Hepatocyte (in vitro differentiated cells): ENCODE measurements around the gene ENDOD1. TPM values are rescaled to one million over a fixed set of nuclear protein-coding genes. Genes with fewer than 3 reads are reported as not detected.

ENCODE experiments used
- DNase-seq: peaks from one replicate; pipeline ENCODE4 v3.0.0-alpha.2; 2016; ENCODE audit warnings: low spot score
- H2AFZ ChIP-seq: fragments of 200-600 bp; sonication (generic); 2 replicates; pipeline ENCODE4 v1.6.0; 2016; ENCODE audit warnings: antibody characterized with exemption, mild to moderate bottlenecking
- H3K27ac ChIP-seq: fragments of 200-600 bp; sonication (generic); 2 replicates; pipeline ENCODE4 v1.5.1; 2016; ENCODE audit warnings: mild to moderate bottlenecking
- H3K27me3 ChIP-seq: fragments of 200-600 bp; sonication (generic); 2 replicates; pipeline ENCODE4 v1.6.1; 2016
- H3K36me3 ChIP-seq: fragments of 200-600 bp; sonication (generic); replicated peaks from 2 replicates; pipeline ENCODE4 v1.5.1; 2016; ENCODE audit warnings: low read depth; ENCODE audit not compliant: insufficient read depth
- H3K4me1 ChIP-seq: fragments of 200-600 bp; sonication (generic); 2 replicates; pipeline ENCODE4 v1.5.1; 2016; ENCODE audit warnings: mild to moderate bottlenecking, moderate library complexity; ENCODE audit not compliant: insufficient read depth
- H3K4me2 ChIP-seq: fragments of 200-600 bp; sonication (generic); 2 replicates; pipeline ENCODE4 v1.6.0; 2016
- H3K4me3 ChIP-seq: fragments of 200-600 bp; sonication (generic); 2 replicates; pipeline ENCODE4 v1.5.1; 2016; ENCODE audit warnings: mild to moderate bottlenecking
- H3K79me2 ChIP-seq: fragments of 200-600 bp; sonication (generic); 2 replicates; pipeline ENCODE4 v1.6.0; 2017; ENCODE audit warnings: mild to moderate bottlenecking
- H3K9me2 ChIP-seq: fragments of 200-600 bp; sonication (generic); replicated peaks from 2 replicates; pipeline ENCODE4 v1.6.0; 2017; ENCODE audit warnings: mild to moderate bottlenecking; ENCODE audit not compliant: insufficient read depth
- H3K9me3 ChIP-seq: fragments of 200-600 bp; sonication (generic); 2 replicates; pipeline ENCODE4 v1.5.1; 2016; ENCODE audit warnings: low read depth, mild to moderate bottlenecking
- H4K20me1 ChIP-seq: fragments of 200-600 bp; sonication (generic); 2 replicates; pipeline ENCODE4 v1.6.0; 2016; ENCODE audit warnings: mild to moderate bottlenecking; ENCODE audit not compliant: insufficient read depth, poor library complexity, severe bottlenecking
- EZH2 ChIP-seq: fragments of 200-600 bp; sonication (generic); IDR thresholded peaks from 2 replicates; pipeline ENCODE4 v1.6.1; 2016; ENCODE audit warnings: antibody characterized with exemption, mild to moderate bottlenecking, borderline replicate concordance
- EZH2phosphoT487 ChIP-seq: fragments of 200-600 bp; sonication (generic); IDR thresholded peaks from one replicate; pipeline ENCODE4 v1.6.1; 2018; ENCODE audit warnings: antibody characterized with exemption, mild to moderate bottlenecking, low read depth, moderate library complexity; ENCODE audit not compliant: unreplicated experiment, severe bottlenecking
- WGBS: methylation state at CpG from one replicate; pipeline ENCODE4 v1.1.6; 2016; ENCODE audit warnings: low lambda C conversion rate; ENCODE audit errors: missing lambda C conversion rate; 5-methylcytosine and 5-hydroxymethylcytosine counted together
- polyA plus RNA-seq: library from polyadenylated mRNA; unstranded; fragments of >200 nt; fragmentation: Nextera tagmentation; extraction: Ambion mirVana; gene quantifications from 2 replicates; pipeline ENCODE4 v1.2.1, GENCODE V29; 2016
- total RNA-seq: library from RNA; depleted of rRNA; stranded (reverse); fragments of >200 nt; gene quantifications from 2 replicates; pipeline ENCODE4 v1.2.3, GENCODE V29; 2014
- TF ChIP-seq, protein P1 (sequence below): fragments of 200-600 bp; sonication (generic); IDR thresholded peaks from 2 replicates; pipeline ENCODE4 v1.5.1; 2016; ENCODE audit warnings: antibody characterized with exemption, mild to moderate bottlenecking; ENCODE audit not compliant: poor library complexity

ENDOD1 gene
- total and polyA plus RNA-seq, 2 experiments from 2014 or later: 10.4 to 26.6 TPM

DNA sequence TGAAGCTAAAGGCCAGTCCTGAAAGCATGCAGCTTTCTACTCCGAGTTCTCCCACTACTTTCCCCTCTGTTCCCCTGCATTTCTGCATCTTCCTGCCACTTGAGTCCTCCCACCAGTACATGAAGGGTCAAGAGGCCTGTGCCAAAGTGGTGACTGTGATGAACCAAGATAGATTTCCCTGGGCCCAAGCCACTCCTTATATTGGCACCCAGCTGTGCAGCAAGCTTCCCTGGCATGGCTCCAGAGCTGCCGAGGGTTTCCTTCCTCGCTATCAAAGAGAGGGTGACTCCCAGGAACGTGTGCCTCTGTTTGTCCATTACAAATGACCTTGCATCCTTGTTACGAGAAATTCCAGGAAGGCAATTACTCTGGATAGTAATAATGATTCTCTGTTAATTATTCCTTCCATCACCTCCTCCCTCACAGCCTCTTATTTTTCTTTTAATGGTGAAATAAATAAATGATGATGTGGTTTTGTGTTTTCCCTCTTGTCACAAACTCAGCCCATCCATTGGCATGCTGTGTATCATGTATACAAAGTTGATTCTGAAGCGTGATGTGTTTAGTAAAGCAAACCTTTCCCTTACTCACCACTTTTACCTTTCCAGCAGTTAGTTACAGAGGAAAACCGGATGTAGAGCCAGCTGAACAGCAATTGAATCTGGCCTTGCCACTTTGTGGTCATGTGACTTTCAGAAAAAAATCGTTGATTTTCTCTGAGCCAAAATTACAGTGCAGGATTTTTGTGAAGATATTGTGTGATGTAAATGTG is 14.7 kb upstream of the ENDOD1 start:
- Histone ChIP-seq H4K20me1 (no peaks in the 10 kb centered on the region), H2AFZ (no peak overlapping the region), H3K79me2 (peaks cover 19% of the 10 kb centered on the region), H3K4me1 (no peaks in the 10 kb centered on the region), H3K27me3 (no peaks in the 10 kb centered on the region), H3K27ac (no peak overlapping the region), H3K4me3 (no peak overlapping the region), H3K9me2 (no peaks in the 10 kb centered on the region), H3K36me3 (no peaks in the 10 kb centered on the region), H3K4me2 (no peak overlapping the region), H3K9me3 (no peaks in the 10 kb centered on the region)
- DNase-seq: no peak
- WGBS: 73% methylated on average over 8 of the region's 8 CpGs
- TF ChIP-seq, protein P1, sequence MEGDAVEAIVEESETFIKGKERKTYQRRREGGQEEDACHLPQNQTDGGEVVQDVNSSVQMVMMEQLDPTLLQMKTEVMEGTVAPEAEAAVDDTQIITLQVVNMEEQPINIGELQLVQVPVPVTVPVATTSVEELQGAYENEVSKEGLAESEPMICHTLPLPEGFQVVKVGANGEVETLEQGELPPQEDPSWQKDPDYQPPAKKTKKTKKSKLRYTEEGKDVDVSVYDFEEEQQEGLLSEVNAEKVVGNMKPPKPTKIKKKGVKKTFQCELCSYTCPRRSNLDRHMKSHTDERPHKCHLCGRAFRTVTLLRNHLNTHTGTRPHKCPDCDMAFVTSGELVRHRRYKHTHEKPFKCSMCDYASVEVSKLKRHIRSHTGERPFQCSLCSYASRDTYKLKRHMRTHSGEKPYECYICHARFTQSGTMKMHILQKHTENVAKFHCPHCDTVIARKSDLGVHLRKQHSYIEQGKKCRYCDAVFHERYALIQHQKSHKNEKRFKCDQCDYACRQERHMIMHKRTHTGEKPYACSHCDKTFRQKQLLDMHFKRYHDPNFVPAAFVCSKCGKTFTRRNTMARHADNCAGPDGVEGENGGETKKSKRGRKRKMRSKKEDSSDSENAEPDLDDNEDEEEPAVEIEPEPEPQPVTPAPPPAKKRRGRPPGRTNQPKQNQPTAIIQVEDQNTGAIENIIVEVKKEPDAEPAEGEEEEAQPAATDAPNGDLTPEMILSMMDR: no peak
- TF ChIP-seq EZH2phosphoT487: no peak
- no peak for TF ChIP-seq EZH2

DNA sequence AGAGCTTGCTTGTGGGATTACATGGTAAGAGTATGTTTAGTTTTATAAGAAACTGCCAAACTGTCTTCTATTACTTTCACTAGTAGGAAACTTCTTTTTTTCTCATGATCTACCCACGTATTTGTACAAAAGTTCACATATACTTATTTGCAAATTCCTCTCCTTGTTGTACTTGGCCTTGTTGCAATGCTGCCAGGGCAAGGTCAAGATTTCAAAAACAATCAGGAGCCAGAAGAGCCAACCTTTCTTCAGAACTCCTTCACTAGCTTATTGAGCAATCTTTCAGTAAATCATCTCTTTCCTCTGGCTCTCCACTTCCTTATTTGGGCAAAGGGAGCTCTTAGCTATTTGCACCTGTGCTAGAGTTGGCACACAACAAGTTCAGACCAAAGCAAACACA is 13.2 kb upstream of the ENDOD1 start:
- Histone ChIP-seq H3K4me1 (no peaks in the 10 kb centered on the region), H4K20me1 (no peaks in the 10 kb centered on the region), H3K9me2 (no peaks in the 10 kb centered on the region), H3K27ac (peak overlapping the region; percentile 41), H3K36me3 (no peaks in the 10 kb centered on the region), H3K79me2 (peaks cover 6% of the 10 kb centered on the region), H2AFZ (no peak overlapping the region), H3K4me3 (no peak overlapping the region), H3K4me2 (no peak overlapping the region), H3K9me3 (no peaks in the 10 kb centered on the region), H3K27me3 (no peaks in the 10 kb centered on the region)
- TF ChIP-seq, protein P1: no peak
- TF ChIP-seq EZH2phosphoT487: no peak
- TF ChIP-seq EZH2: no peak
- WGBS: 32% methylated on average over 1 of the region's 1 CpG
- DNase-seq: peak; percentile 40

DNA sequence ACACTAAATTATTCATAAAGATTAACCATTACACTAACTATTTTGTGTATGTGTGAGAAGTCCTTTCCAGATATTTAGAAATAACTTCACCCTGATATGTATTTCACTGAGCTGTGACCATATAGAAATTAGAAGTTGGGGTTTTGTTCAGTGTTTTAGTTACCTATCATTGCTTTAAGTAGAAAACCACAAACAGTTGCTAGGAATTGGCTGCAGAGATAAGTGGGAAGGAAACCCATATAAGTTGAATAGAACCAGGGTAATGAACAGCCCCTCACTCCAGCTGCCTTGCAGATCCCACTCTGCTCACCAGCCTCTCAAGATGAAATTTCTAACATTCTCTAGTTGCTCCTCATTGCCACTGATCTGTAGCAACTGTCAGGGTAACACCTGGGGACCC is 12.7 kb upstream of the ENDOD1 start:
- TF ChIP-seq EZH2: no peak
- TF ChIP-seq, protein P1: no peak
- no peak for TF ChIP-seq EZH2phosphoT487
- Histone ChIP-seq H4K20me1 (no peaks in the 10 kb centered on the region), H3K27ac (peak overlapping the region; percentile 41)

More for the DNA sequence above, 12.7 kb upstream of the ENDOD1 start:
- DNase-seq: no peak
- Histone ChIP-seq H2AFZ (no peak overlapping the region), H3K36me3 (no peaks in the 10 kb centered on the region), H3K4me1 (no peaks in the 10 kb centered on the region), H3K4me3 (no peak overlapping the region), H3K9me3 (no peaks in the 10 kb centered on the region), H3K79me2 (peaks cover under 1% of the 10 kb centered on the region), H3K4me2 (no peak overlapping the region), H3K27me3 (no peaks in the 10 kb centered on the region), H3K9me2 (no peaks in the 10 kb centered on the region)
